Mesenchymal stem cell (in vitro differentiated cells and primary cell): ENCODE results near the gene RAB43.

Experiments
- DNase-seq: peaks from one replicate; pipeline ENCODE4 v3.0.0-alpha.2; 2013
- H2AFZ ChIP-seq: one replicate; pipeline ENCODE4 v1.6.1; 2013; ENCODE audit warnings: low read depth, mild to moderate bottlenecking, control low read depth, inconsistent platforms, low read length, moderate library complexity
- H2AK5ac ChIP-seq: 2 replicates; pipeline ENCODE4 v1.6.1; 2013; ENCODE audit warnings: low read length, moderate library complexity, mild to moderate bottlenecking, inconsistent platforms; ENCODE audit not compliant: severe bottlenecking
- H2BK120ac ChIP-seq: one replicate; pipeline ENCODE4 v1.6.1; 2013; ENCODE audit warnings: low read depth, mild to moderate bottlenecking, inconsistent platforms, low read length, moderate library complexity
- H2BK12ac ChIP-seq, 2 experiments: one replicate each; pipeline ENCODE4 v1.6.1; 2013; ENCODE audit warnings: inconsistent platforms in 2 of 2, low read length in 2 of 2, mild to moderate bottlenecking in 2 of 2, moderate library complexity in 2 of 2, control low read depth in 1 of 2
- H2BK15ac ChIP-seq: one replicate; pipeline ENCODE4 v1.6.1; 2013; ENCODE audit warnings: mild to moderate bottlenecking, low read depth, inconsistent platforms; ENCODE audit not compliant: poor library complexity, severe bottlenecking
- H2BK5ac ChIP-seq: 2 replicates; pipeline ENCODE4 v1.6.1; 2013; ENCODE audit warnings: low read depth, mild to moderate bottlenecking, low read length, control low read depth, inconsistent platforms; ENCODE audit not compliant: poor library complexity, severe bottlenecking
- H3K14ac ChIP-seq, 2 experiments: one replicate each; pipeline ENCODE4 v1.6.1; 2013; ENCODE audit warnings: inconsistent platforms in 2 of 2, low read length in 2 of 2, control low read depth in 1 of 2, mild to moderate bottlenecking in 1 of 2, moderate library complexity in 1 of 2
- H3K18ac ChIP-seq, 2 experiments: one replicate each; pipeline ENCODE4 v1.6.1; 2013; ENCODE audit warnings: inconsistent platforms in 2 of 2, low read length in 2 of 2, control low read depth in 1 of 2, low read depth in 1 of 2, mild to moderate bottlenecking in 1 of 2
- H3K23ac ChIP-seq, 2 experiments: one replicate each; pipeline ENCODE4 v1.6.1; 2013; ENCODE audit warnings: inconsistent platforms in 2 of 2, low read length in 2 of 2, mild to moderate bottlenecking in 2 of 2, moderate library complexity in 2 of 2, control low read depth in 1 of 2
- H3K27ac ChIP-seq: 2 replicates; pipeline ENCODE4 v1.5.1; 2013; ENCODE audit warnings: mild to moderate bottlenecking, moderate library complexity, low read length, control low read depth, inconsistent platforms; ENCODE audit not compliant: poor library complexity, severe bottlenecking
- H3K27me3 ChIP-seq, 2 experiments: 2 replicates each; pipeline versions ENCODE4 v1.6.1 to v1.7.0; 2013; ENCODE audit warnings: low read length in 2 of 2, mild to moderate bottlenecking in 2 of 2, moderate library complexity in 2 of 2, control low read depth in 1 of 2, inconsistent platforms in 1 of 2; ENCODE audit not compliant: control insufficient read depth in 1 of 2, insufficient read depth in 1 of 2
- H3K36me3 ChIP-seq, 2 experiments: 2 replicates each; pipeline versions ENCODE4 v1.6.1 to v1.7.0; 2013; ENCODE audit warnings: low read length in 2 of 2, control low read depth in 1 of 2, inconsistent platforms in 1 of 2, low read depth in 1 of 2, mild to moderate bottlenecking in 1 of 2; ENCODE audit not compliant: insufficient read depth in 2 of 2, control insufficient read depth in 1 of 2
- H3K4ac ChIP-seq, 2 experiments: one replicate each; pipeline ENCODE4 v1.6.1; 2013; ENCODE audit warnings: inconsistent platforms in 2 of 2, low read length in 2 of 2, mild to moderate bottlenecking in 2 of 2, moderate library complexity in 2 of 2, control low read depth in 1 of 2, low read depth in 1 of 2
- H3K4me1 ChIP-seq: 2 replicates; pipeline ENCODE4 v1.6.1; 2013; ENCODE audit warnings: low read depth, low read length, control low read depth; ENCODE audit not compliant: control insufficient read depth, insufficient read depth
- H3K4me2 ChIP-seq: 2 replicates; pipeline ENCODE4 v1.6.1; 2013; ENCODE audit warnings: low read length, mild to moderate bottlenecking, inconsistent platforms; ENCODE audit not compliant: poor library complexity, severe bottlenecking
- H3K4me3 ChIP-seq, 2 experiments: 2 replicates each; pipeline versions ENCODE4 v1.5.1 to v1.7.0; 2013; ENCODE audit warnings: low read length in 2 of 2, mild to moderate bottlenecking in 2 of 2, control low read depth in 1 of 2, low read depth in 1 of 2; ENCODE audit not compliant: insufficient read depth in 1 of 2
- H3K79me1 ChIP-seq: replicated peaks from 2 replicates; pipeline ENCODE4 v1.6.1; 2013; ENCODE audit warnings: mild to moderate bottlenecking, control low read depth, low read length, inconsistent platforms; ENCODE audit not compliant: poor library complexity, severe bottlenecking
- H3K9ac ChIP-seq: 2 replicates; pipeline ENCODE4 v1.7.0; 2013; ENCODE audit warnings: mild to moderate bottlenecking, low read length, moderate library complexity
- H3K9me3 ChIP-seq: 2 replicates; pipeline ENCODE4 v1.7.0; 2013; ENCODE audit warnings: mild to moderate bottlenecking, low read length; ENCODE audit not compliant: control insufficient read depth
- H4K8ac ChIP-seq: one replicate; pipeline ENCODE4 v1.6.1; 2013; ENCODE audit warnings: inconsistent platforms, mild to moderate bottlenecking, low read length, moderate library complexity
- H4K91ac ChIP-seq: one replicate; pipeline ENCODE4 v1.6.1; 2013; ENCODE audit warnings: mild to moderate bottlenecking, low read length, inconsistent platforms
- WGBS: methylation state at CpG from one replicate; pipeline ENCODE4 v1.1.7; 2013; ENCODE audit warnings: mixed read lengths; 5-methylcytosine and 5-hydroxymethylcytosine counted together

Gene RAB43

GRCh38 chr3:129162729-129163579, 41.4 kb upstream of the RAB43 start:
- H3K4me3 ChIP-seq: no peak overlapping the region
- WGBS: 83% methylated on average over 4 of the region's 5 CpGs
- DNase-seq: peak; percentile 29
- H3K14ac ChIP-seq: no peak overlapping the region
- H2AFZ ChIP-seq: no peak overlapping the region
- no peak overlapping the region for H2AK5ac ChIP-seq
- no peak overlapping the region for H2BK12ac ChIP-seq
- H3K27me3 ChIP-seq: no peaks in the 10 kb centered on the region
- H2BK15ac ChIP-seq: no peak overlapping the region
- H3K79me1 ChIP-seq: peaks cover 19% of the 10 kb centered on the region
- no peak overlapping the region for H3K27ac ChIP-seq
- H3K9me3 ChIP-seq: no peaks in the 10 kb centered on the region
- peaks cover 6% of the 10 kb centered on the region for H3K4me1 ChIP-seq
- H3K4ac ChIP-seq: no peak overlapping the region
- no peak overlapping the region for H4K91ac ChIP-seq
- H3K23ac ChIP-seq: no peak overlapping the region
- no peak overlapping the region for H2BK5ac ChIP-seq
- H4K8ac ChIP-seq: no peak overlapping the region
- peaks cover 23 to 44% of the 10 kb centered on the region in 2 experiments for H3K36me3 ChIP-seq
- H3K9ac ChIP-seq: peak overlapping the region; percentile 98
- no peak overlapping the region for H3K4me2 ChIP-seq
- no peak overlapping the region for H2BK120ac ChIP-seq
- H3K18ac ChIP-seq: no peak overlapping the region

GRCh38 chr3:129161860-129162271, 40.3 kb upstream of the RAB43 start:
- H3K14ac ChIP-seq: peak overlapping the region in 1 of 2 experiments; percentile 6
- H3K9me3 ChIP-seq: no peaks in the 10 kb centered on the region

GRCh38 chr3:129160891-129161859, 39.6 kb upstream of the RAB43 start, which contains the start of gene ISY1:
ISY1 (minus strand) TSS chr3:129161063; CDS start chr3:129160975, 88 bp downstream.
- Histone ChIP-seq H3K9me3 (no peaks in the 10 kb centered on the region), H4K8ac (peak within 1 kb of the TSS; percentile 91), H3K18ac (peak within 1 kb of the TSS; percentile 88 to 89), H3K4ac (peak within 1 kb of the TSS in 1 of 2 experiments; percentile 98), H2BK12ac (no peak within 1 kb of the TSS), H2BK120ac (no peak within 1 kb of the TSS), H4K91ac (peak within 1 kb of the TSS; percentile 85), H3K9ac (peak within 1 kb of the TSS; percentile 98), H2BK15ac (peak within 1 kb of the TSS; percentile 94), H2AK5ac (peak within 1 kb of the TSS; percentile 31), H3K4me1 (peaks cover 6% of the 10 kb centered on the region), H2BK5ac (peak within 1 kb of the TSS; percentile 90), H3K4me2 (peak within 1 kb of the TSS; percentile 89), H2AFZ (peak within 1 kb of the TSS; percentile 89), H3K4me3 (peak within 1 kb of the TSS; percentile 74 to 93), H3K23ac (peak within 1 kb of the TSS in 1 of 2 experiments; percentile 73), H3K14ac (peak within 1 kb of the TSS in 1 of 2 experiments; percentile 36), H3K27ac (peak within 1 kb of the TSS; percentile 98), H3K27me3 (no peaks in the 10 kb centered on the region), H3K36me3 (peaks cover 24 to 42% of the 10 kb centered on the region in 2 experiments), H3K79me1 (peaks cover 18% of the 10 kb centered on the region)
- WGBS: under 1% methylated on average over 59 of the region's 67 CpGs
- peak; percentile 98 for DNase-seq

More at GRCh38 chr3:129161860-129162271, 40.3 kb upstream of the RAB43 start:
- peak overlapping the region; percentile 81 for H4K8ac ChIP-seq
- H3K23ac ChIP-seq: no peak overlapping the region
- H2BK12ac ChIP-seq: no peak overlapping the region
- H3K4me3 ChIP-seq: peak overlapping the region; percentile 74 to 93
- H3K4me1 ChIP-seq: peaks cover 6% of the 10 kb centered on the region
- peak overlapping the region; percentile 31 for H2AK5ac ChIP-seq
- peak overlapping the region in 1 of 2 experiments; percentile 3 for H3K4ac ChIP-seq
- DNase-seq: no peak
- H2BK120ac ChIP-seq: no peak overlapping the region
- H4K91ac ChIP-seq: peak overlapping the region; percentile 62
- H2BK5ac ChIP-seq: no peak overlapping the region
- 14% methylated on average over 12 of the region's 12 CpGs for WGBS
- H3K9ac ChIP-seq: peak overlapping the region; percentile 98
- peaks cover 18% of the 10 kb centered on the region for H3K79me1 ChIP-seq
- peak overlapping the region; percentile 16 to 28 for H3K18ac ChIP-seq
- H2BK15ac ChIP-seq: no peak overlapping the region
- H2AFZ ChIP-seq: no peak overlapping the region
- H3K27ac ChIP-seq: peak overlapping the region; percentile 98
- H3K36me3 ChIP-seq: peaks cover 28 to 42% of the 10 kb centered on the region in 2 experiments
- no peaks in the 10 kb centered on the region for H3K27me3 ChIP-seq
- peak overlapping the region; percentile 83 for H3K4me2 ChIP-seq
